K562 (cell line): Measurements from ENCODE around the gene CRYGC. TPM values are rescaled to one million over a fixed set of nuclear protein-coding genes. Genes with fewer than 3 reads are reported as not detected.
A peak's percentile ranks its signal among the peaks of the same experiment; 100 is the strongest.

Experiments
- CEBPG ChIP-seq, 3 experiments: fragments of 200-800 bp in 1 of 3; sonication (Bioruptor generic) in 1 of 3; sonication (generic) in 1 of 3; formaldehyde crosslinking in 1 of 3; IDR thresholded peaks in 2 of 3; conservative IDR thresholded peaks in 1 of 3; 2 replicates each; pipeline versions ENCODE4 v1.6.1 to v1.8.0; 2016 to 2022; ENCODE audit warnings: missing compliant biosample characterization in 2 of 3, missing genetic modification characterization in 2 of 3, mild to moderate bottlenecking in 1 of 3, missing genetic modification reagents in 1 of 3
- CHD4 ChIP-seq: fragments of 200-600 bp; sonication (generic); IDR thresholded peaks from 3 replicates; pipeline ENCODE4 v1.6.1; 2012; ENCODE audit warnings: low read depth, mild to moderate bottlenecking, mixed read lengths, low read length, inconsistent platforms; ENCODE audit not compliant: insufficient read depth, insufficient replicate concordance, poor library complexity, severe bottlenecking
- DEAF1 ChIP-seq: fragments of 450-650 bp; formaldehyde crosslinking; IDR thresholded peaks from 2 replicates; pipeline ENCODE4 v1.4.0; 2020; ENCODE audit warnings: mild to moderate bottlenecking, moderate library complexity
- MAFF ChIP-seq: IDR thresholded peaks from 2 replicates; pipeline ENCODE4 v1.6.1; 2012; ENCODE audit warnings: low read length, improper control_type of control experiment
- MAFK ChIP-seq: IDR thresholded peaks from 2 replicates; pipeline ENCODE4 v1.6.1; 2011; ENCODE audit warnings: low read length, improper control_type of control experiment
- MBD2 ChIP-seq: sonication (generic); IDR thresholded peaks from 2 replicates; pipeline ENCODE4 v1.6.1; 2016; ENCODE audit warnings: low read depth, borderline replicate concordance
- MIER1 ChIP-seq: fragments of 450-650 bp; IDR thresholded peaks from 2 replicates; pipeline ENCODE4 v1.6.1; 2016; ENCODE audit warnings: antibody characterized with exemption, mild to moderate bottlenecking, low read depth
- MTA3 ChIP-seq: fragments of 450-650 bp; formaldehyde crosslinking; IDR thresholded peaks from 2 replicates; pipeline ENCODE4 v1.6.1; 2017; ENCODE audit warnings: mild to moderate bottlenecking, borderline replicate concordance
- POLR2B ChIP-seq: fragments of 450-650 bp; IDR thresholded peaks from 2 replicates; pipeline ENCODE4 v1.6.1; 2018; ENCODE audit warnings: low read depth; ENCODE audit not compliant: partially characterized antibody
- TEAD4 ChIP-seq, 2 experiments: sonication (generic) in 1 of 2; formaldehyde crosslinking in 1 of 2; IDR thresholded peaks; 2 replicates each; pipeline versions ENCODE4 v1.6.1 to v1.8.0; 2012 to 2022; ENCODE audit warnings: borderline replicate concordance in 1 of 2, inconsistent platforms in 1 of 2, low read length in 1 of 2, mild to moderate bottlenecking in 1 of 2, missing genetic modification reagents in 1 of 2
- ZNF239 ChIP-seq: fragments of 250-450 bp; sonication (Bioruptor Pico); IDR thresholded peaks from 2 replicates; pipeline ENCODE4 v1.4.0; 2020; ENCODE audit warnings: mild to moderate bottlenecking
- ZNF280A ChIP-seq: fragments of 450-650 bp; IDR thresholded peaks from 2 replicates; pipeline ENCODE4 v1.6.1; 2018; ENCODE audit warnings: mild to moderate bottlenecking, low read depth; ENCODE audit not compliant: partially characterized antibody
- ZNF280B ChIP-seq: fragments of 250-450 bp; sonication (Bioruptor Pico); IDR thresholded peaks from 2 replicates; pipeline ENCODE4 v1.5.1; 2021; ENCODE audit warnings: mild to moderate bottlenecking
- ZNF3 ChIP-seq: fragments of 250-450 bp; sonication (Bioruptor Pico); IDR thresholded peaks from 2 replicates; pipeline ENCODE4 v1.5.0; 2021; ENCODE audit warnings: mild to moderate bottlenecking, moderate library complexity
- ZNF592 ChIP-seq: fragments of 450-650 bp; IDR thresholded peaks from 2 replicates; pipeline ENCODE4 v1.6.1; 2017; ENCODE audit warnings: antibody characterized with exemption, mild to moderate bottlenecking
- ZNF695 ChIP-seq: fragments of 450-650 bp; formaldehyde crosslinking; IDR thresholded peaks from 2 replicates; pipeline ENCODE4 v1.4.0; 2020; ENCODE audit warnings: mild to moderate bottlenecking, moderate library complexity
- polyA plus RNA-seq, 8 experiments: library from polyadenylated mRNA; depleted of rRNA in 4 of 8; stranded (reverse) in 5 of 8; unstranded in 3 of 8; fragments of >200 nt; fragmentation: Nextera tagmentation in 2 of 8; fragmentation: Illumina TruSeq in 1 of 8; extraction: Ambion mirVana in 2 of 8; extraction: Trizol in 1 of 8; gene quantifications; 2 replicates each; pipeline versions ENCODE4 v1.2.1 to v1.2.3, GENCODE V29; 2011 to 2014; ENCODE audit warnings: inconsistent platforms in 1 of 8, missing spikeins in 1 of 8
- total RNA-seq, 7 experiments: library from RNA; depleted of rRNA in 6 of 7; stranded (reverse); fragments of >200 nt in 6 of 7; fragmentation: Illumina TruSeq in 2 of 7; extraction: Trizol in 2 of 7; gene quantifications; 2 replicates each; pipeline versions ENCODE4 v1.2.1 to v1.2.3, GENCODE V29; 2011 to 2021; ENCODE audit warnings: low replicate concordance in 1 of 7

CRYGC gene
- total and polyA plus RNA-seq, 9 of the 15 experiments (the other 6 are each of a cell fraction or from before 2014, with no cell fraction given): not detected

- TF ChIP-seq DEAF1 (CRISPR knock-in tag) (peak; percentile 31; the same call in 1 of the 2 replicates), ZNF3 (CRISPR knock-in tag) (no peak), ZNF280A (no peak), POLR2B (no peak), MTA3 (no peak), ZNF695 (no peak), MAFF (peak; percentile 73), CHD4 (no peak), ZNF592 (no peak), ZNF280B (CRISPR knock-in tag) (no peak), ZNF239 (CRISPR knock-in tag) (no peak), TEAD4 (IDR thresholded peaks at IDR 0.05; ENCODE audit: low read length) (0 out of 2 replicates have a peak, but pooled peaks have one; percentile 24), TEAD4 (CRISPR knock-in tag; IDR thresholded peaks at IDR 0.05; ENCODE audit: borderline replicate concordance) (no peak), MBD2 (no peak), MAFK (peak; percentile 76), MIER1 (no peak), CEBPG (CRISPR knock-in tag; IDR thresholded peaks at IDR 0.05) (peak; percentile 22; the same call in 1 of the 2 replicates), CEBPG (tag; conservative IDR thresholded peaks at IDR 0.05 in 1 of 2, IDR thresholded peaks at IDR 0.05 in 1 of 2) (peak in 1 of 2 experiments; percentile 22; a peak in 1 of 4 replicates)
Observed at GRCh38 chr2:208175069-208175839, 45.6 kb upstream of the CRYGC start (continued).
